Mammary epithelial cell (primary cell): ENCODE results near the gene OR2T11.

ENCODE experiments used
- CTCF ChIP-seq, 2 donors: IDR thresholded peaks in 1 of 2; conservative IDR thresholded peaks in 1 of 2; 2 replicates each; pipeline ENCODE4 v1.5.1; 2011 to 2012; ENCODE audit warnings: inconsistent platforms in 2 of 2, low read length in 2 of 2, mild to moderate bottlenecking in 2 of 2, control low read depth in 1 of 2, low read depth in 1 of 2; ENCODE audit not compliant: insufficient read depth in 1 of 2; ENCODE audit errors: extremely low read depth in 1 of 2
- EZH2 ChIP-seq: IDR thresholded peaks from 2 replicates; pipeline ENCODE4 v1.6.1; 2012; ENCODE audit warnings: low read length, inconsistent platforms, borderline replicate concordance

- TF ChIP-seq CTCF (conservative IDR thresholded peaks at IDR 0.05 in 1 of 2, IDR thresholded peaks at IDR 0.05 in 1 of 2; ENCODE audit: extremely low read depth in 1 of 2, insufficient read depth in 1 of 2, low read depth in 1 of 2, low read length in 2 of 2): no peak
- TF ChIP-seq EZH2: no peak
Measured at GRCh38 chr1:248625166-248625565, 9.7 kb downstream of the OR2T11 start.
